Neural progenitor cell (in vitro differentiated cells): ENCODE measurements around the gene MAK.

Experiments
- EZH2 ChIP-seq: fragments of 200-600 bp; sonication (generic); IDR thresholded peaks from 2 replicates; pipeline ENCODE4 v1.6.1; 2017; ENCODE audit warnings: antibody characterized with exemption, mild to moderate bottlenecking, moderate library complexity
- EZH2phosphoT487 ChIP-seq: fragments of 200-600 bp; sonication (generic); IDR thresholded peaks from 2 replicates; pipeline ENCODE4 v1.6.1; 2017; ENCODE audit warnings: antibody characterized with exemption
- TF ChIP-seq, protein P1 (sequence below): fragments of 200-600 bp; sonication (generic); IDR thresholded peaks from 2 replicates; pipeline ENCODE4 v1.5.1; 2017; ENCODE audit warnings: antibody characterized with exemption, mild to moderate bottlenecking

- TF ChIP-seq EZH2 (no peak), EZH2phosphoT487 (no peak)
- TF ChIP-seq, protein P1, sequence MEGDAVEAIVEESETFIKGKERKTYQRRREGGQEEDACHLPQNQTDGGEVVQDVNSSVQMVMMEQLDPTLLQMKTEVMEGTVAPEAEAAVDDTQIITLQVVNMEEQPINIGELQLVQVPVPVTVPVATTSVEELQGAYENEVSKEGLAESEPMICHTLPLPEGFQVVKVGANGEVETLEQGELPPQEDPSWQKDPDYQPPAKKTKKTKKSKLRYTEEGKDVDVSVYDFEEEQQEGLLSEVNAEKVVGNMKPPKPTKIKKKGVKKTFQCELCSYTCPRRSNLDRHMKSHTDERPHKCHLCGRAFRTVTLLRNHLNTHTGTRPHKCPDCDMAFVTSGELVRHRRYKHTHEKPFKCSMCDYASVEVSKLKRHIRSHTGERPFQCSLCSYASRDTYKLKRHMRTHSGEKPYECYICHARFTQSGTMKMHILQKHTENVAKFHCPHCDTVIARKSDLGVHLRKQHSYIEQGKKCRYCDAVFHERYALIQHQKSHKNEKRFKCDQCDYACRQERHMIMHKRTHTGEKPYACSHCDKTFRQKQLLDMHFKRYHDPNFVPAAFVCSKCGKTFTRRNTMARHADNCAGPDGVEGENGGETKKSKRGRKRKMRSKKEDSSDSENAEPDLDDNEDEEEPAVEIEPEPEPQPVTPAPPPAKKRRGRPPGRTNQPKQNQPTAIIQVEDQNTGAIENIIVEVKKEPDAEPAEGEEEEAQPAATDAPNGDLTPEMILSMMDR: no peak
These were observed 29.6 kb upstream of the MAK start for GRCh38 chr6:10867952-10868351.
